SK-N-MC (cell line): ENCODE measurements around the gene CBL.

Source experiments
- DNase-seq: peaks from one replicate; pipeline ENCODE4 v3.0.0-alpha.2; 2011; ENCODE audit warnings: low read depth, low spot score
- H3K27ac ChIP-seq: fragments of 200-600 bp; sonication (generic); 2 replicates; pipeline ENCODE4 v1.5.1; 2016; ENCODE audit warnings: mixed run types
- H3K36me3 ChIP-seq: fragments of 200-600 bp; sonication (generic); 2 replicates; pipeline ENCODE4 v1.6.1; 2017; ENCODE audit warnings: antibody characterized with exemption, low read length, mixed read lengths; ENCODE audit not compliant: insufficient read depth
- H3K4me3 ChIP-seq: fragments of 200-600 bp; sonication (generic); 2 replicates; pipeline ENCODE4 v1.5.1; 2016
- H3K9ac ChIP-seq: fragments of 200-600 bp; sonication (generic); 2 replicates; pipeline ENCODE4 v1.8.0; 2017; ENCODE audit warnings: mixed run types, mixed read lengths; ENCODE audit not compliant: insufficient read length
- H3K9me3 ChIP-seq: fragments of 200-600 bp; sonication (generic); 2 replicates; pipeline ENCODE4 v1.6.1; 2017; ENCODE audit warnings: low read depth, mild to moderate bottlenecking, antibody characterized with exemption, low read length, moderate library complexity, mixed read lengths
- EZH2 ChIP-seq: fragments of 200-600 bp; sonication (generic); IDR thresholded peaks from one replicate; pipeline ENCODE4 v1.6.1; 2017; ENCODE audit warnings: antibody characterized with exemption
- FOXP2 ChIP-seq: optimal IDR thresholded peaks from 2 replicates; pipeline ENCODE3; 2011; ENCODE audit warnings: mild to moderate bottlenecking, moderate library complexity; ENCODE audit not compliant: insufficient read depth; ENCODE audit errors: extremely low read length, control extremely low read depth
- POLR2AphosphoS5 ChIP-seq: IDR thresholded peaks from 2 replicates; pipeline ENCODE4 v1.6.1; 2012; ENCODE audit warnings: mild to moderate bottlenecking, low read depth, low read length, borderline replicate concordance

CBL gene

GRCh38 chr11:119345685-119346084, 139.5 kb downstream of the CBL start:
- Histone ChIP-seq H3K9me3 (no peaks in the 10 kb centered on the region), H3K27ac (no peak overlapping the region), H3K4me3 (no peak overlapping the region), H3K9ac (no peak overlapping the region), H3K36me3 (no peaks in the 10 kb centered on the region)
- DNase-seq = no peak
- no peak for TF ChIP-seq FOXP2
- no peak for TF ChIP-seq POLR2AphosphoS5
- no peak for TF ChIP-seq EZH2

- Histone ChIP-seq H3K4me3 (no peak within 1 kb of the TSS), H3K36me3 (no peaks in the 10 kb centered on the region), H3K27ac (no peak within 1 kb of the TSS), H3K9me3 (no peaks in the 10 kb centered on the region), H3K9ac (no peak within 1 kb of the TSS)
- no peak for TF ChIP-seq POLR2AphosphoS5
- no peak for TF ChIP-seq EZH2
- no peak for TF ChIP-seq FOXP2
- DNase-seq = no peak
Measured at GRCh38 chr11:119346605-119347004, 140.5 kb downstream of the CBL start, which contains the start of gene MFRP. Gene MFRP, minus strand, starts transcription at chr11:119346705. Its CDS starts 192 bp downstream, at chr11:119346513.

DNA sequence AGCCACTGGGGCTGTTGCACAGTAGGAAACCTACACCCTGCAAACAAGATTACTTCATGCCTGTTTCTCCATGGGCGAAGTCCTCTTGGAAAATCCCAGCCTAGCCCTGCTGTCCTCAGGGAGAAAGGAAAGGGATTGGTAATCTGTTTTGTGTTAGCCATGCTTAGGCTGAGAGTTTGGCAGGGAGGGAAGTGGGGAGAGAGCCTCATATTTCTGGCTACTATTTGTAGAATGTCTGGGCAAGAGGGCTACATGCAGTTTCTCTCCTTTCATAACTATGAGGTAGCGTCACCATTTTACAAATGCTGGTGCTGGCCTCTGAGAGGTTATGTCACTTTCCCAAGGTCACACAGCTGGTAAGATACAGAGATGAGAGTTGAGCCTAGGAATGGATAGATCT, 141.1 kb downstream of the CBL start:
- H3K4me3 ChIP-seq = no peak overlapping the region
- TF ChIP-seq FOXP2 (no peak), POLR2AphosphoS5 (no peak), EZH2 (no peak)
- no peak overlapping the region for H3K27ac ChIP-seq
- no peaks in the 10 kb centered on the region for H3K36me3 ChIP-seq
- H3K9me3 ChIP-seq = no peaks in the 10 kb centered on the region
- no peak for DNase-seq
- H3K9ac ChIP-seq = no peak overlapping the region

DNA sequence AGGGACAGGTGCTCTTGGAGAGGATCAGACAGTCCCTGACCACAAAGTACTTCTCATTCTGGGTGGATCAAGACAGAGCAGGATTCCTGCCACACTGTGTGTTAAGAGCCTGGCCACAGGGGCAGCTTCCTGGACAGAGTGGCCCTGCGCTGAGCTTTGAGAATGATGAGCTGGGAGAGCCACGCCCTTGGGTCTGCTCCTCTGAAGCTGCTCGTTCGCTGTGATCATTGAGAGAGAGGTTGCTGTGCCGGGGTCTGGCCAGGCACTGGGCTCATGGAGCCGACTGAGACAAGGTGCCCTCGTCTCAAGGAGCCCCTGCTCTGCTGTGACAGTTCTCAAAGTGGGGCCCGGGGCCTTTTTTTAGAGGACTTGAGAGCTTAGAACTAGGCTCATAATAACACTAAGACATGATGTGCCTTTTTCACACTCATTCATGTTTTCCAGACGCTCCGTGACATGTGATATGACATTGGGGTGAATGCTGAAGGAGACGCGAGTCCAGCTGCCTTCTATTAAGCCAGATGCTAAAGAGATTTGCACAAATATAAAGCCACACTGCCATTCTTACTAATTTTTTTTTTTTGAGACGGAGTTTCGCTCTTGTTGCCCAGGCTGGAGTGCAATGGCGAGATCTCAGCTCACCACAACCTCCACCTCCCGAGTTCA, 141.9 kb downstream of the CBL start:
- no peak overlapping the region for H3K4me3 ChIP-seq
- no peak for DNase-seq
- no peaks in the 10 kb centered on the region for H3K36me3 ChIP-seq
- TF ChIP-seq POLR2AphosphoS5 (no peak), FOXP2 (no peak)
- H3K9me3 ChIP-seq = no peaks in the 10 kb centered on the region
- H3K27ac ChIP-seq = no peak overlapping the region
- H3K9ac ChIP-seq = no peak overlapping the region

DNA sequence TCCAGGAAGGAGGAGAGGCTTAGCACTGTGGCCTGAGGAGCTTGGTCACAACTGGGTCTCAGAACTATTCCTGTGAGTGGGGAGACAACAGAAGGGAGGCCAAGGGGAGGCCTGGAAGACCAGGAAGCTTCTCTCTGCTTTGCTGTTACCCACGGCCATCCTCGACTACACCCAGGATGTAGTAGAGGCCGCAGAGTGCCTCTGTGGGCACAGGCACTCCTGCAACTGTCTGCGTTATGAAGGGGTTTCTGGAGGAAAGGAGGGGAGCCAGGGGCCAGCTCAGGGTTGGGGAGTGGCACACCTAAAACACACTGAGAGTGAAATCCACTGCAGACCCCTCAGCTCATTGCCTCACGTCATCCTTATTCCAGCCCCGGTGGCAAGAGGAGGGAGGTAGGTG, 144.2 kb downstream of the CBL start:
- no peak for DNase-seq
- H3K27ac ChIP-seq = no peak overlapping the region
- no peak overlapping the region for H3K4me3 ChIP-seq
- no peaks in the 10 kb centered on the region for H3K9me3 ChIP-seq
- TF ChIP-seq FOXP2 (no peak), EZH2 (no peak), POLR2AphosphoS5 (no peak)
- H3K9ac ChIP-seq = no peak overlapping the region
- H3K36me3 ChIP-seq = no peaks in the 10 kb centered on the region

- no peak for DNase-seq
- Histone ChIP-seq H3K36me3 (peaks cover 1% of the 10 kb centered on the region; the same call in 1 of the 2 replicates), H3K9ac (no peak overlapping the region), H3K27ac (no peak overlapping the region), H3K9me3 (no peaks in the 10 kb centered on the region), H3K4me3 (no peak overlapping the region)
- TF ChIP-seq FOXP2 = no peak
- TF ChIP-seq POLR2AphosphoS5 = no peak
- TF ChIP-seq EZH2 = no peak
Measured at GRCh38 chr11:119351232-119351631, 145.1 kb downstream of the CBL start.

DNA sequence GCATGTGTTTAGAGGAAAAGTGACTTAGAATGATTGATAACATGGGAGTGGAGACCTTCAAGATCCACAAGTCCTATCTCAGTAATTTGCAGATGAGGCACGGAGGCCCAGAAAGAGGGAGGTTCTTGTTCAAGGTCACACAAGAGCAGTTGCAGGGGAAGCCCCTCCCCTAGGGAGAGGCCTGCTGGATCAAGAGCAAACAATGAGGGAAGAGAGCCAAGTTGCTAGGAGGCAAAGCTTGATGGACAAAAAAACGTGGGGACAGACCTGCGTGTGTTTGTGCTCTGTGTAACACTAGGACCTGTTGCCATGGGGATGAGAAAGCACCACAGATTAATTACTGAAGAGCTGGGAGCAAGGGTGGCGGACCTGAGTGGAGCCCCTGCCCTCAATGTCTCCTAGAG, 146.7 kb downstream of the CBL start:
- Histone ChIP-seq H3K9me3 (no peaks in the 10 kb centered on the region), H3K27ac (no peak overlapping the region), H3K9ac (no peak overlapping the region), H3K36me3 (peaks cover 10% of the 10 kb centered on the region; the same call in 1 of the 2 replicates), H3K4me3 (no peak overlapping the region)
- TF ChIP-seq FOXP2 = no peak
- TF ChIP-seq POLR2AphosphoS5 = no peak
- no peak for TF ChIP-seq EZH2
- DNase-seq = no peak

DNA sequence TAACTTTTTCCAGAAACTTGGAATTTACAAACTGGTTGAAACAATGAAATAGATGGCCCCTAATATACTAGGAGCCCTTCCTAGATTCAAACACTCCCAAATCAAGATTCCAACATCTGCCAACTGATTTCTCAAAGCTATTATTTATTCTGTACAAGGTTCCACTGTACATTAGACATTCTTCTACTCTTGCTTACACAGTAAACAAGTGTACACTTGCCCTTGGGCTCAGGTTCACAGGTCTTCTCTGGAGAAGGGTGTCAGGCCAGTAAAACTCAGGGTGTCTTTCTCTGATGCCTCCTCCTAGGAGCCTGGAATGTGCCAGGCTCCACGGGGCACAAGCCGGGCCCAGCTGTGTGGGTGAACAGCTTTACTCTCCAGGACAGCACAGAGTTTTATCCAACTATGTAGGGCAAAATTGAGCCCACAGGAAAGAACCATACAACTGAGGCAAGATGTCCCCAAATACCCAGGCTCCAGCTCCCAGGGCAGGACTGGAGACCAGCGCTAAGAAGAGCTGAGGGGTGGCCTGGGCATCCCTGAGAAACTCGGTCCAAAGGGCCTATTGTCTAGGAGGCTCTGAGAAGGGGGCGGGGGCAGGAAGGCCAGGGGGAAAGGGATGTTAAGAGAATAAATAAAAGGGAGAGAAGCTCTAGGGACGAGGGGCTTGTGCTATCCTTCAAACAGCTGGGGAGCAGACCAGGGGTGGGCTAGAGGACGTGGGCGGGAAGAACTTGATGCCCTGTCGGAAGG, 149.1 kb downstream of the CBL start:
- Histone ChIP-seq H3K4me3 (no peak overlapping the region), H3K27ac (no peak overlapping the region), H3K9me3 (no peaks in the 10 kb centered on the region), H3K9ac (no peak overlapping the region), H3K36me3 (peaks cover 22% of the 10 kb centered on the region; the same call in 1 of the 2 replicates)
- no peak for DNase-seq
- TF ChIP-seq FOXP2 = no peak
- TF ChIP-seq POLR2AphosphoS5 = no peak
- no peak for TF ChIP-seq EZH2
